Adipose tissue (tissue), 3 donors: ENCODE measurements around the gene TSPAN11. TPM values are rescaled to one million over a fixed set of nuclear protein-coding genes. Genes with fewer than 3 reads are reported as not detected.
"Not testable (repeated sequence)": the region's sequence is repeated elsewhere in the genome, so short reads cannot be mapped to it uniquely, and the experiment has no call there.

ENCODE experiments used
- H3K27ac ChIP-seq: one replicate; pipeline ENCODE4 v1.5.1; 2013; ENCODE audit warnings: low read depth, low read length
- WGBS, 3 donors: extraction: QIAGEN DNeasy Blood & Tissue Kit; methylation state at CpG; one replicate each; pipeline ENCODE4 v1.1.7; 2013; 5-methylcytosine and 5-hydroxymethylcytosine counted together
- polyA plus RNA-seq, 3 donors: library from polyadenylated mRNA; stranded (reverse); fragments of 200-250 nt; gene quantifications; one replicate each; pipeline ENCODE4 v1.2.3, GENCODE V29; 2013
- donor health status: healthy with polysubstance abuse.
- donor health status: Bipolar disorder and iron deficiency.
- donor health status: healthy.

The TSPAN11 gene
- polyA plus RNA-seq, 3 donors: 0.10 to 1.8 (median 0.89) TPM

- no peak overlapping the region for H3K27ac ChIP-seq
- WGBS, 3 donors: 73 to 84% (median 83%) methylated on average over 3 of the region's 3 CpGs
Observed at GRCh38 chr12:31021181-31021580, 94.6 kb downstream of the TSPAN11 start.

GRCh38 chr12:31021809-31022494 lies 95.4 kb downstream of the TSPAN11 start:
- WGBS, 3 donors: 43 to 68% (median 64%) methylated on average over 4 of the region's 4 CpGs
- H3K27ac ChIP-seq: no peak overlapping the region

- 81 to 84% (median 82%) methylated on average over 11 of the region's 11 CpGs for WGBS, 3 donors
- H3K27ac ChIP-seq: no peak overlapping the region
Observed at GRCh38 chr12:31023271-31023724, 96.8 kb downstream of the TSPAN11 start.

GRCh38 chr12:31026202-31026601 lies 99.7 kb downstream of the TSPAN11 start:
- WGBS, 3 donors: 88 to 96% (median 93%) methylated on average over 7 of the region's 7 CpGs
- H3K27ac ChIP-seq: no peak overlapping the region

GRCh38 chr12:31027006-31027405 lies 100.5 kb downstream of the TSPAN11 start:
- not testable (repeated sequence) for H3K27ac ChIP-seq

GRCh38 chr12:31029468-31029867 lies 102.9 kb downstream of the TSPAN11 start:
- WGBS, 3 donors: 69 to 87% (median 86%) methylated on average over 11 of the region's 11 CpGs
- H3K27ac ChIP-seq: no peak overlapping the region

More at GRCh38 chr12:31027006-31027405, 100.5 kb downstream of the TSPAN11 start:
- WGBS, 3 donors: 70 to 93% (median 90%) methylated on average over 5 of the region's 5 CpGs

- no peak overlapping the region for H3K27ac ChIP-seq
- 62 to 75% (median 64%) methylated on average over 6 of the region's 6 CpGs for WGBS, 3 donors
Observed at GRCh38 chr12:31029916-31030562, 103.5 kb downstream of the TSPAN11 start.

GRCh38 chr12:31031951-31032335 lies 105.4 kb downstream of the TSPAN11 start:
- WGBS, 3 donors: 67 to 76% (median 75%) methylated on average over 4 of the region's 4 CpGs
- no peak overlapping the region for H3K27ac ChIP-seq

GRCh38 chr12:31033146-31033545 lies 106.6 kb downstream of the TSPAN11 start:
- no peak overlapping the region for H3K27ac ChIP-seq
- 65 to 70% (median 66%) methylated on average over 3 of the region's 3 CpGs for WGBS, 3 donors

- WGBS, 3 donors: 81 to 91% (median 89%) methylated on average over 6 of the region's 6 CpGs
- no peak overlapping the region for H3K27ac ChIP-seq
Observed at GRCh38 chr12:31033681-31034080, 107.1 kb downstream of the TSPAN11 start.

- 72 to 92% (median 88%) methylated on average over 3 of the region's 3 CpGs for WGBS, 3 donors
- no peak overlapping the region for H3K27ac ChIP-seq
Observed at GRCh38 chr12:31034372-31034771, 107.8 kb downstream of the TSPAN11 start.

GRCh38 chr12:31035226-31035625 lies 108.7 kb downstream of the TSPAN11 start:
- H3K27ac ChIP-seq: no peak overlapping the region
- 71 to 83% (median 75%) methylated on average over 4 of the region's 4 CpGs for WGBS, 3 donors

- 77% methylated on average over 4 of the region's 4 CpGs for WGBS, 3 donors
- H3K27ac ChIP-seq: no peak overlapping the region
Observed at GRCh38 chr12:31035967-31036665, 109.6 kb downstream of the TSPAN11 start.

- H3K27ac ChIP-seq: no peak overlapping the region
- 94 to 96% (median 95%) methylated on average over 1 of the region's 1 CpG for WGBS, 3 donors
Observed at GRCh38 chr12:31037028-31037427, 110.5 kb downstream of the TSPAN11 start.

- no peak overlapping the region for H3K27ac ChIP-seq
- 87 to 90% (median 89%) methylated on average over 2 of the region's 2 CpGs for WGBS, 3 donors
Observed at GRCh38 chr12:31037931-31038330, 111.4 kb downstream of the TSPAN11 start.

- whole genome bisulfite sequencing, 3 donors: 90 to 92% (median 90%) methylated on average over 8 of the region's 8 CpGs
Observed at GRCh38 chr12:31041033-31041564, 114.6 kb downstream of the TSPAN11 start.

More at GRCh38 chr12:31041033-31041564, 114.6 kb downstream of the TSPAN11 start:
- H3K27ac ChIP-seq: no peak overlapping the region
